ENCODE measurements around the gene LAPTM4A. TPM values are rescaled to one million over a fixed set of nuclear protein-coding genes. Genes with fewer than 3 reads are reported as not detected.
A peak's percentile ranks its signal among the peaks of the same experiment; 100 is the strongest.

Gene LAPTM4A
- total and polyA plus RNA-seq, 10 of the 15 experiments (the other 5 are each of a cell fraction or from before 2014, with no cell fraction given): 17.8 to 107 (median 45.8) TPM

DNA sequence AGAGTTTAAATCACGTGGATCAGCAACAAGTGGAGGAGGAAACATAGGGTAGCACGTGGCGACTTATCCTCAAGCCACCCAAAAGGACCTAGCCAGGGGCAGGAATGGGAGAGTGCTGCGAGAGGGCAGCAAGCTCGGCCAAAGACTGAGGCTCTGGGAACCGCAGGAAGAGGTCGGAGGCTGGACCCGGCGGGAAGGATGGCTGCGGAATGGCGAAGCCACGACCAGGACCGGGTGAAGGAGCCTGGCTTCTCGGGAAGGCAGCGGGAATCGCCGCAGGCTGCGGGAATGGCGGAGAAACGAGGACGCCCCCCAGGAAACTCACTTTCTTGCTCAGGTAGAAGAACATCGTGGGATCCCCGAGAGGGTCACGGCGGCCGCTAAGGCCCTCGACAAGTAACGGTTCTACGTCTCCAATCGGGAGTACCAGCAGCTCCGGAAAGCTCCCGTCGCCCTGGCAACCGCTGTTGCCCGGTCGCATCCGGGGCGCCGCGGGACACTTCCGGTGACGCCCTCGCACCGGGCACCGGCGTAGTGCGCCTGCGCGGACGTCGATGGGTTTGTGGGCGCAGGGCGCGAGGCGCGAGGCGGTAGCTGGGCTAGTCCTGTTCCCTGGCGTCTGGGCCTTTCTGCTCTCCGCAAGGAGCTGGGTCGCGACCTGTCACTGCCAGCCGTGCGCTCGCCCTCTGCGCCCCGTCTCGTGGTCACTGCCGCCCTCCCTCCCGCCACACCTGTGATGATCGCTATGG, 61.6 kb downstream of the LAPTM4A start, which contains the start of gene WDR35:
TSS of gene WDR35 (minus strand) at position 439 of the 749 bp plus-strand sequence. CDS start at position 349, 90 bp downstream.
- in situ Hi-C loops (cut with MboI) (no loop called here), intact Hi-C loops (cut with micrococcal nuclease; ENCODE audit: unreplicated experiment) (loop anchor here (2.0 kb wide), 1 partner anchor 89 kb away; the partner anchor contains the start of gene TTC32)
- no peaks in the 10 kb centered on the region for H3K36me3 ChIP-seq (ENCODE audit: control insufficient read depth in 2 of 2, insufficient read depth in 2 of 2, low read length in 1 of 2)
- 1% methylated on average over 70 of the region's 70 CpGs for WGBS (ENCODE audit: insufficient coverage, insufficient replicate concordance, low lambda C conversion rate, missing lambda C conversion rate)
- H3K27me3 ChIP-seq (replicated peaks in 1 of 2; ENCODE audit: control insufficient read depth in 2 of 2, insufficient read depth in 2 of 2, low read length in 1 of 2): no peaks in the 10 kb centered on the region
- H3K27ac ChIP-seq (ENCODE audit: control insufficient read depth, insufficient read depth): peak within 1 kb of the TSS; percentile 28; the same call in 1 of the 2 replicates
- H2AFZ ChIP-seq (ENCODE audit: control insufficient read depth, low read depth, low read length): peak within 1 kb of the TSS; percentile 97
- no peaks in the 10 kb centered on the region for H4K20me1 ChIP-seq (ENCODE audit: control insufficient read depth, insufficient read depth)
- H3K79me2 ChIP-seq (ENCODE audit: control insufficient read depth, insufficient read depth, low read length): no peaks in the 10 kb centered on the region
- H3K9ac ChIP-seq (ENCODE audit: control insufficient read depth, insufficient read depth, low read length): peak within 1 kb of the TSS; percentile 67
- ChIA-PET RAD21 (ENCODE audit: unreplicated experiment) (interaction anchor here (0.7 to 2.0 kb wide), 7 partner anchors 21 to 337 kb away, joined by 3 to 5 read pairs (median 3); partner anchors contain the start of gene LAPTM4A), POLR2A (interaction anchor here (0.7 to 1.2 kb wide), 4 partner anchors 8 to 62 kb away, joined by 3 to 4 read pairs (median 3); partner anchors contain the start of gene LAPTM4A), SMC1A (ENCODE audit: uncharacterized antibody, unreplicated experiment) (interaction anchor here (1.3 to 2.8 kb wide), 4 partner anchors 10 to 60 kb away, joined by 3 to 19 read pairs (median 5); partner anchors contain the start of gene LAPTM4A), CTCF (interaction anchor here (0.6 to 3.2 kb wide), 13 partner anchors 10 to 652 kb away, joined by 3 to 14 read pairs (median 3); partner anchors contain the start of gene SDC1)
- no peaks in the 10 kb centered on the region for H3K9me3 ChIP-seq (replicated peaks; ENCODE audit: control insufficient read depth, insufficient read depth, low read length)
- DNase-seq (ENCODE audit: low read depth, low spot score) (peak; percentile 53), ATAC-seq (peak; percentile 94), FAIRE-seq (peak; percentile 87)
- peak within 1 kb of the TSS; percentile 93 for H3K4me2 ChIP-seq (ENCODE audit: control insufficient read depth, insufficient read depth)
- peaks cover 6% of the 10 kb centered on the region; the same call in 1 of the 2 replicates for H3K4me1 ChIP-seq (ENCODE audit: control insufficient read depth, insufficient read depth, low read length)
- peak within 1 kb of the TSS; percentile 95 for H3K4me3 ChIP-seq
- BruUV-seq (replicated peaks): no TSS peak
- no peak for TF ChIP-seq BRCA1 (IDR thresholded peaks at IDR 0.05; ENCODE audit: low read depth, low read length)
- TF ChIP-seq, protein P1, sequence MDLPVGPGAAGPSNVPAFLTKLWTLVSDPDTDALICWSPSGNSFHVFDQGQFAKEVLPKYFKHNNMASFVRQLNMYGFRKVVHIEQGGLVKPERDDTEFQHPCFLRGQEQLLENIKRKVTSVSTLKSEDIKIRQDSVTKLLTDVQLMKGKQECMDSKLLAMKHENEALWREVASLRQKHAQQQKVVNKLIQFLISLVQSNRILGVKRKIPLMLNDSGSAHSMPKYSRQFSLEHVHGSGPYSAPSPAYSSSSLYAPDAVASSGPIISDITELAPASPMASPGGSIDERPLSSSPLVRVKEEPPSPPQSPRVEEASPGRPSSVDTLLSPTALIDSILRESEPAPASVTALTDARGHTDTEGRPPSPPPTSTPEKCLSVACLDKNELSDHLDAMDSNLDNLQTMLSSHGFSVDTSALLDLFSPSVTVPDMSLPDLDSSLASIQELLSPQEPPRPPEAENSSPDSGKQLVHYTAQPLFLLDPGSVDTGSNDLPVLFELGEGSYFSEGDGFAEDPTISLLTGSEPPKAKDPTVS (IDR thresholded peaks at IDR 0.05; ENCODE audit: low read depth, low read length): no peak
- TF ChIP-seq NFXL1 (IDR thresholded peaks at IDR 0.05; ENCODE audit: borderline replicate concordance): no peak
- TF ChIP-seq, protein P2, sequence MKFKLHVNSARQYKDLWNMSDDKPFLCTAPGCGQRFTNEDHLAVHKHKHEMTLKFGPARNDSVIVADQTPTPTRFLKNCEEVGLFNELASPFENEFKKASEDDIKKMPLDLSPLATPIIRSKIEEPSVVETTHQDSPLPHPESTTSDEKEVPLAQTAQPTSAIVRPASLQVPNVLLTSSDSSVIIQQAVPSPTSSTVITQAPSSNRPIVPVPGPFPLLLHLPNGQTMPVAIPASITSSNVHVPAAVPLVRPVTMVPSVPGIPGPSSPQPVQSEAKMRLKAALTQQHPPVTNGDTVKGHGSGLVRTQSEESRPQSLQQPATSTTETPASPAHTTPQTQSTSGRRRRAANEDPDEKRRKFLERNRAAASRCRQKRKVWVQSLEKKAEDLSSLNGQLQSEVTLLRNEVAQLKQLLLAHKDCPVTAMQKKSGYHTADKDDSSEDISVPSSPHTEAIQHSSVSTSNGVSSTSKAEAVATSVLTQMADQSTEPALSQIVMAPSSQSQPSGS (IDR thresholded peaks at IDR 0.05; ENCODE audit: low read length): no peak
- TF ChIP-seq SREBF2 (IDR thresholded peaks at IDR 0.05; ENCODE audit: low read length): no peak
- TF ChIP-seq, protein P3, sequence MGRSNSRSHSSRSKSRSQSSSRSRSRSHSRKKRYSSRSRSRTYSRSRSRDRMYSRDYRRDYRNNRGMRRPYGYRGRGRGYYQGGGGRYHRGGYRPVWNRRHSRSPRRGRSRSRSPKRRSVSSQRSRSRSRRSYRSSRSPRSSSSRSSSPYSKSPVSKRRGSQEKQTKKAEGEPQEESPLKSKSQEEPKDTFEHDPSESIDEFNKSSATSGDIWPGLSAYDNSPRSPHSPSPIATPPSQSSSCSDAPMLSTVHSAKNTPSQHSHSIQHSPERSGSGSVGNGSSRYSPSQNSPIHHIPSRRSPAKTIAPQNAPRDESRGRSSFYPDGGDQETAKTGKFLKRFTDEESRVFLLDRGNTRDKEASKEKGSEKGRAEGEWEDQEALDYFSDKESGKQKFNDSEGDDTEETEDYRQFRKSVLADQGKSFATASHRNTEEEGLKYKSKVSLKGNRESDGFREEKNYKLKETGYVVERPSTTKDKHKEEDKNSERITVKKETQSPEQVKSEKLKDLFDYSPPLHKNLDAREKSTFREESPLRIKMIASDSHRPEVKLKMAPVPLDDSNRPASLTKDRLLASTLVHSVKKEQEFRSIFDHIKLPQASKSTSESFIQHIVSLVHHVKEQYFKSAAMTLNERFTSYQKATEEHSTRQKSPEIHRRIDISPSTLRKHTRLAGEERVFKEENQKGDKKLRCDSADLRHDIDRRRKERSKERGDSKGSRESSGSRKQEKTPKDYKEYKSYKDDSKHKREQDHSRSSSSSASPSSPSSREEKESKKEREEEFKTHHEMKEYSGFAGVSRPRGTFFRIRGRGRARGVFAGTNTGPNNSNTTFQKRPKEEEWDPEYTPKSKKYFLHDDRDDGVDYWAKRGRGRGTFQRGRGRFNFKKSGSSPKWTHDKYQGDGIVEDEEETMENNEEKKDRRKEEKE (IDR thresholded peaks at IDR 0.05): no peak
- TF ChIP-seq TARDBP (IDR thresholded peaks at IDR 0.05; ENCODE audit: borderline replicate concordance): no peak
- no peak for TF ChIP-seq FOS (IDR thresholded peaks at IDR 0.05; ENCODE audit: borderline replicate concordance, extremely low read depth, insufficient read length)
- TF ChIP-seq, protein P4, sequence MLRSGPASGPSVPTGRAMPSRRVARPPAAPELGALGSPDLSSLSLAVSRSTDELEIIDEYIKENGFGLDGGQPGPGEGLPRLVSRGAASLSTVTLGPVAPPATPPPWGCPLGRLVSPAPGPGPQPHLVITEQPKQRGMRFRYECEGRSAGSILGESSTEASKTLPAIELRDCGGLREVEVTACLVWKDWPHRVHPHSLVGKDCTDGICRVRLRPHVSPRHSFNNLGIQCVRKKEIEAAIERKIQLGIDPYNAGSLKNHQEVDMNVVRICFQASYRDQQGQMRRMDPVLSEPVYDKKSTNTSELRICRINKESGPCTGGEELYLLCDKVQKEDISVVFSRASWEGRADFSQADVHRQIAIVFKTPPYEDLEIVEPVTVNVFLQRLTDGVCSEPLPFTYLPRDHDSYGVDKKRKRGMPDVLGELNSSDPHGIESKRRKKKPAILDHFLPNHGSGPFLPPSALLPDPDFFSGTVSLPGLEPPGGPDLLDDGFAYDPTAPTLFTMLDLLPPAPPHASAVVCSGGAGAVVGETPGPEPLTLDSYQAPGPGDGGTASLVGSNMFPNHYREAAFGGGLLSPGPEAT (IDR thresholded peaks at IDR 0.05; ENCODE audit: low read depth): 0 out of 2 replicates have a peak, but pooled peaks have one; percentile 24
- no peak for TF ChIP-seq CEBPB (IDR thresholded peaks at IDR 0.05; ENCODE audit: borderline replicate concordance in 1 of 2, low read depth in 2 of 2, low read length in 2 of 2)
- no peak for TF ChIP-seq NBN (IDR thresholded peaks at IDR 0.05)
- TF ChIP-seq, protein P5, sequence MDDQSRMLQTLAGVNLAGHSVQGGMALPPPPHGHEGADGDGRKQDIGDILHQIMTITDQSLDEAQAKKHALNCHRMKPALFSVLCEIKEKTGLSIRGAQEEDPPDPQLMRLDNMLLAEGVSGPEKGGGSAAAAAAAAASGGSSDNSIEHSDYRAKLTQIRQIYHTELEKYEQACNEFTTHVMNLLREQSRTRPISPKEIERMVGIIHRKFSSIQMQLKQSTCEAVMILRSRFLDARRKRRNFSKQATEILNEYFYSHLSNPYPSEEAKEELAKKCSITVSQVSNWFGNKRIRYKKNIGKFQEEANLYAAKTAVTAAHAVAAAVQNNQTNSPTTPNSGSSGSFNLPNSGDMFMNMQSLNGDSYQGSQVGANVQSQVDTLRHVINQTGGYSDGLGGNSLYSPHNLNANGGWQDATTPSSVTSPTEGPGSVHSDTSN (IDR thresholded peaks at IDR 0.05; ENCODE audit: insufficient replicate concordance, low read depth, low read length): no peak
- no peak for TF ChIP-seq SPI1 (IDR thresholded peaks at IDR 0.05; ENCODE audit: borderline replicate concordance, insufficient read depth, low read depth, low read length)
